ENCODE data around the gene CNKSR3. TPM values are rescaled to one million over a fixed set of nuclear protein-coding genes. Genes with fewer than 3 reads are reported as not detected.

CNKSR3 gene
- total RNA-seq, 1 experiment from 2014 or later = 5.6 TPM

- Histone ChIP-seq H3K27me3 (ENCODE audit: insufficient read depth, low read length) (no peaks in the 10 kb centered on the region; the same call in 1 of the 2 replicates), H2BK120ac (ENCODE audit: low read depth, low read length, poor library complexity, severe bottlenecking) (no peak overlapping the region), H3K4me1 (ENCODE audit: insufficient read depth, low read length) (peaks cover 4% of the 10 kb centered on the region; the same call in 1 of the 2 replicates), H2BK5ac (ENCODE audit: insufficient read length, low read length) (no peak overlapping the region), H2BK12ac (ENCODE audit: insufficient read length, low read depth, low read length) (no peak overlapping the region), H3K4me2 (ENCODE audit: insufficient read depth, insufficient read length, low read length) (no peak overlapping the region), H3K23ac (ENCODE audit: insufficient read length, low read depth, low read length) (no peak overlapping the region), H3K23me2 (ENCODE audit: insufficient read length, low read depth, low read length, poor library complexity, severe bottlenecking) (no peaks in the 10 kb centered on the region), H3K18ac (ENCODE audit: insufficient read length, low read depth, low read length) (no peak overlapping the region), H4K91ac (ENCODE audit: insufficient read length, low read depth, low read length) (no peak overlapping the region), H3K79me1 (ENCODE audit: insufficient read depth, low read depth, low read length, poor library complexity, severe bottlenecking) (no peaks in the 10 kb centered on the region), H3T11ph (ENCODE audit: low read length) (no peak overlapping the region), H2AK5ac (ENCODE audit: insufficient read length, low read length) (no peak overlapping the region), H4K5ac (ENCODE audit: insufficient read length, low read depth, low read length) (no peak overlapping the region), H3K79me2 (ENCODE audit: insufficient read depth, low read length) (no peaks in the 10 kb centered on the region), H3K56ac (ENCODE audit: insufficient read length, low read depth, low read length) (no peak overlapping the region), H3K4ac (ENCODE audit: low read depth, low read length) (no peak overlapping the region), H2AFZ (ENCODE audit: low read length) (no peak overlapping the region), H3K14ac (ENCODE audit: insufficient read depth, low read length) (no peak overlapping the region), H4K20me1 (ENCODE audit: control insufficient read depth, insufficient read depth, insufficient read length) (no peaks in the 10 kb centered on the region), H2BK15ac (ENCODE audit: low read depth, low read length) (no peak overlapping the region), H4K8ac (replicated peaks; ENCODE audit: insufficient read length, low read depth, low read length) (no peak overlapping the region), H3K27ac (ENCODE audit: insufficient read length, low read depth, low read length) (no peak overlapping the region), H3K9ac (ENCODE audit: extremely low read depth, insufficient read length, low read length) (no peak overlapping the region), H2BK20ac (ENCODE audit: low read depth, low read length, poor library complexity, severe bottlenecking) (no peak overlapping the region), H3K9me3 (ENCODE audit: control insufficient read depth, low read depth, low read length) (no peaks in the 10 kb centered on the region)
- H3K36me3 Mint-ChIP-seq (ENCODE audit: insufficient read depth in 1 of 3, low read depth in 3 of 3) = no peaks in the 10 kb centered on the region
- no peak for TF ChIP-seq CTCF (conservative IDR thresholded peaks at IDR 0.05)
- WGBS (ENCODE audit: extremely low coverage, insufficient read length, low lambda C conversion rate) = no CpG with 5 or more reads among the region's 2 CpGs
- DNase-seq = no peak
- H3K9me3 Mint-ChIP-seq = no peaks in the 10 kb centered on the region
- peaks cover 28 to 30% of the 10 kb centered on the region in 2 experiments for H3K4me1 Mint-ChIP-seq
- H3K27me3 Mint-ChIP-seq (ENCODE audit: low read depth) = peaks cover 7% of the 10 kb centered on the region
- no peak overlapping the region for H3K4me3 Mint-ChIP-seq
- H3K27ac Mint-ChIP-seq = no peak overlapping the region
Measured at GRCh38 chr6:154534531-154534930, 24.0 kb upstream of the CNKSR3 start.

Data from H9 (cell line).